Measurements from ENCODE around the gene SLC4A1.

DNA sequence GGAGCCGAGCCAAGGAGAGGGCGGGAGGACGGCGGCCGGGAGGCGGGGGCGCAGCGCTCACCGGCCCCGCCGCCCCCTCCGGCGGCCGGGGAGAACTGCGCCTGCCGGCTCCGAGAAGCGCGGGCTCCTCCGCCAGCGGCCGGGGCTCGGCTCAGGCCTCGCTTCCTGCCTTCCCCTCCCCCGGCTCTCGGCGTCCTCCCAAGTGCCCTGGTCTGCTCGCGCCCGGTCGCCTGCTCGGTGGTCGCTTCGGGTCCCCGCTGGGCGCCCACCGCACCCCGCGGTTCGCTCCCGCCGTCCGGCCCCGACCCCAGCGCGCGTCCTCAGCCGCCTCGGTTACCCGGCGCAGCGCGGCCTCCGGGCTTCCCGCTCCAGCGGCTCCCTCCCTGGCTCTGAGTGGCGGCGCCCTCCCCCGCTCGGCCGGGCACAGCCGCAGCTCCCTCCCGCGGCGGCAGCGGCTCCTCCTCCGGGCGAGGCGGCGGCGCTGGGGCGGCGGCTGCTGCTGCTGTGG lies 48.8 kb downstream of the SLC4A1 start:
- TF ChIP-seq, protein P1, sequence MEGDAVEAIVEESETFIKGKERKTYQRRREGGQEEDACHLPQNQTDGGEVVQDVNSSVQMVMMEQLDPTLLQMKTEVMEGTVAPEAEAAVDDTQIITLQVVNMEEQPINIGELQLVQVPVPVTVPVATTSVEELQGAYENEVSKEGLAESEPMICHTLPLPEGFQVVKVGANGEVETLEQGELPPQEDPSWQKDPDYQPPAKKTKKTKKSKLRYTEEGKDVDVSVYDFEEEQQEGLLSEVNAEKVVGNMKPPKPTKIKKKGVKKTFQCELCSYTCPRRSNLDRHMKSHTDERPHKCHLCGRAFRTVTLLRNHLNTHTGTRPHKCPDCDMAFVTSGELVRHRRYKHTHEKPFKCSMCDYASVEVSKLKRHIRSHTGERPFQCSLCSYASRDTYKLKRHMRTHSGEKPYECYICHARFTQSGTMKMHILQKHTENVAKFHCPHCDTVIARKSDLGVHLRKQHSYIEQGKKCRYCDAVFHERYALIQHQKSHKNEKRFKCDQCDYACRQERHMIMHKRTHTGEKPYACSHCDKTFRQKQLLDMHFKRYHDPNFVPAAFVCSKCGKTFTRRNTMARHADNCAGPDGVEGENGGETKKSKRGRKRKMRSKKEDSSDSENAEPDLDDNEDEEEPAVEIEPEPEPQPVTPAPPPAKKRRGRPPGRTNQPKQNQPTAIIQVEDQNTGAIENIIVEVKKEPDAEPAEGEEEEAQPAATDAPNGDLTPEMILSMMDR (conservative IDR thresholded peaks at IDR 0.05 in 1 of 2, IDR thresholded peaks at IDR 0.05 in 1 of 2; ENCODE audit: extremely low read depth in 1 of 2, insufficient read depth in 1 of 2, low read depth in 1 of 2, low read length in 2 of 2): peak in 1 of 2 donors; percentile 40
- no peak for TF ChIP-seq EZH2 (IDR thresholded peaks at IDR 0.05; ENCODE audit: borderline replicate concordance, low read length)
